ENCODE results near the gene DEDD.

Gene DEDD

DNA sequence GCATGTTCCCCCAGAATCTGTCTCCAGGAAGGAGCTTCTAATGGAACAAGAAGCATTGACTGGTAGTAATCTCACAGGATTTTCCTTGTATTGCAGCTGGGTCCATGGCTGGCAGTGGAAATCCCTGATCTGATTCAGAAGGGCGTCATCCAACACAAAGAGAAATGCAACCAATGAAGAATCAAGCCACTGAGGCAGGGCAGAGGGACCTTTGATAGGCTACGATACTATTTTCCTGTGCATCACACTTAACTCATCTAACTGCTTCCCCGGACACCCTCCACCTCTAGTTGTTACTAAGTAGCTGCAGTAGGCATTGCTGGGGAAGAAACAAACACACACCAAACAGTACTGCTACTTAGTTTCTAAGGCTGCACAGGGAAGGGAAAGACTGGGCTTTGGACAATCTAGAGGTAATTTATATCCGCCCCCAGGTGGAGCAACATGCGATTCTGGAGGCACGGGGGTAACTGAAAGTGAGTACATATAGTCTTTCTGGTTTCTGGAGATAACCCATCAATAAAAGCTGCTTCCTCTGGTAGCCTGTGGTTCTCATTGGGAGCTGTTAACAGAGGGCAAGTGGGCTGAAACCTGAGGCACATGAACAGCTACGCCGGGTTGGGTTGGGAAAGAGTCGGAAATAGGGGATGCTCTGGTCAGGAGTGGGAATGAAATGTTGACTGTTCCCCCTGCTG, 26.0 kb upstream of the DEDD start:
- Histone ChIP-seq H3K27ac (peak overlapping the region; percentile 80 to 88), H3K4me3 (peak overlapping the region; percentile 93)
- DNase-seq (ENCODE audit: low spot score): no peak
- TF ChIP-seq, protein P1, sequence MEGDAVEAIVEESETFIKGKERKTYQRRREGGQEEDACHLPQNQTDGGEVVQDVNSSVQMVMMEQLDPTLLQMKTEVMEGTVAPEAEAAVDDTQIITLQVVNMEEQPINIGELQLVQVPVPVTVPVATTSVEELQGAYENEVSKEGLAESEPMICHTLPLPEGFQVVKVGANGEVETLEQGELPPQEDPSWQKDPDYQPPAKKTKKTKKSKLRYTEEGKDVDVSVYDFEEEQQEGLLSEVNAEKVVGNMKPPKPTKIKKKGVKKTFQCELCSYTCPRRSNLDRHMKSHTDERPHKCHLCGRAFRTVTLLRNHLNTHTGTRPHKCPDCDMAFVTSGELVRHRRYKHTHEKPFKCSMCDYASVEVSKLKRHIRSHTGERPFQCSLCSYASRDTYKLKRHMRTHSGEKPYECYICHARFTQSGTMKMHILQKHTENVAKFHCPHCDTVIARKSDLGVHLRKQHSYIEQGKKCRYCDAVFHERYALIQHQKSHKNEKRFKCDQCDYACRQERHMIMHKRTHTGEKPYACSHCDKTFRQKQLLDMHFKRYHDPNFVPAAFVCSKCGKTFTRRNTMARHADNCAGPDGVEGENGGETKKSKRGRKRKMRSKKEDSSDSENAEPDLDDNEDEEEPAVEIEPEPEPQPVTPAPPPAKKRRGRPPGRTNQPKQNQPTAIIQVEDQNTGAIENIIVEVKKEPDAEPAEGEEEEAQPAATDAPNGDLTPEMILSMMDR (IDR thresholded peaks at IDR 0.05): no peak

DNA sequence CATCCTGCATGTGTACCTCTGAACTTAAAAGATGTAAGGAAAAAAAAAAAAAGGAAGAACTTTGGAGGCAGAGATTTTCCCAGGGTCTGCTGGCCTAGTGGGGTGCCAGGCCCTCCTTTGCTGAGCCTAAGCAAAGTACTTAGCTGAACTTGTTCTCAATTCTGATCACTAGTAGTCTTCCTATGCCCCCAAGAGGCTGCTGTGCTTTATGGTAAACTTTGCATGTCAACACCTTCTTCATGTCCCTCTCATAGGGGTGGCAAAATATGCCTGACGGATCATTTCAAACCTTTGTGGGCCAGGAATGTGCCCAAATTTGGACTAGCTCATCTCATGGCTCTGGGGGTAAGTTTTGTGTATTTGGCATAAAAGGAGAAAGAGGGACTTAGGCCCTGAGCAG, 25.4 kb upstream of the DEDD start:
- Histone ChIP-seq H3K27ac (no peak overlapping the region), H3K4me3 (no peak overlapping the region)
- TF ChIP-seq, protein P1 (IDR thresholded peaks at IDR 0.05): no peak
- DNase-seq (ENCODE audit: low spot score): no peak

DNA sequence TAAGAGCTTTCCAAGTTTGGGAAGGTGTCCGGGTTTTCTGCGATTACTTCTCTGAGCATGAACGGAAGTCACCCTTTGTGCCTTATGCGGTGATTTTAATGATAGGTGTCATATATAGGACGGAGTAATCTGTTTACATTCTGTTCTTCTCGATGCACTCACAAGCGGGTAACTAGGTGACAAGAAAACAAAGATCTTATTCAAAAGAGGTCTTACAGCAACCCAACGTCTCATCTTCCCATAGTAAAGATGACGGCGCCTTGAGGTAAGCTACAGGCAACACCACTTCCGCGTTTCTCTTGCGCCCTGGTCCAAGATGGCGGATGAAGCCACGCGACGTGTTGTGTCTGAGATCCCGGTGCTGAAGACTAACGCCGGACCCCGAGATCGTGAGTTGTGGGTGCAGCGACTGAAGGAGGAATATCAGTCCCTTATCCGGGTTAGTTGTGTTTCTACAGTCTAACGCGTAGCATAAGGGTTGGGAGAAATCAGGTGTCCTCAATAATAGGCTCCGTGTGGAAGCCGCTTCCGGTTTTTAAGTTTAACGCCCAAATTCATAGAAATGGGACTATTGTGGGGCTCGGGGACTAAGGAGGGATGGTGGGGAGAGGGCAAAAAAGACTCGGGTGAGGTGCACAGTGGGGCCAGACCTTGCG, 21.3 kb upstream of the DEDD start, which contains the start of gene UFC1:
Gene UFC1 (plus strand): TSS at position 297 of the 656 bp plus-strand sequence. CDS start 20 bp downstream, at position 317.
- peak within 1 kb of the TSS; percentile 89 to 92 for H3K27ac ChIP-seq
- H3K4me3 ChIP-seq: peak within 1 kb of the TSS; percentile 85
- no peak for DNase-seq (ENCODE audit: low spot score)
- TF ChIP-seq, protein P1 (IDR thresholded peaks at IDR 0.05): no peak

DNA sequence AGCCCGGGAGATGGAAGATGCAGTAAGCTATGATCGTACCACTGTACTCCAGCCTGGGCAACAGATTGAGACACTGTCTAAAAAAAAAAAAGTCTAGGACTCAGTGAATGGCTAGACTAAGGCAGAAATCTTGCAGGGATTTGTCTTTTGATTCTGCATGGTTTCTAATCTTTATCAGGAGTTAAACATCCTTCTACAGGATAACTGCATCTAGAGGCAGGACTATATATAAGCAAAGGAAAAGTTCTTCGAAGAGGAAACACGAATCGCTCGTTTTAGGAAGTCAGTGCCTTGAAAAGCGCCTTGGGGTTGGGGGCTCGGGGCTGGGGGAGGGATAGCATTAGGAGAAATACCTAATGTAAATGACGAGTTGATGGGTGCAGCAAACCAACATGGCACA, 20.7 kb upstream of the DEDD start:
- TF ChIP-seq, protein P1 (IDR thresholded peaks at IDR 0.05): no peak
- Histone ChIP-seq H3K4me3 (peak overlapping the region; percentile 85), H3K27ac (peak overlapping the region; percentile 89 to 92)
- DNase-seq (ENCODE audit: low spot score): no peak

DNA sequence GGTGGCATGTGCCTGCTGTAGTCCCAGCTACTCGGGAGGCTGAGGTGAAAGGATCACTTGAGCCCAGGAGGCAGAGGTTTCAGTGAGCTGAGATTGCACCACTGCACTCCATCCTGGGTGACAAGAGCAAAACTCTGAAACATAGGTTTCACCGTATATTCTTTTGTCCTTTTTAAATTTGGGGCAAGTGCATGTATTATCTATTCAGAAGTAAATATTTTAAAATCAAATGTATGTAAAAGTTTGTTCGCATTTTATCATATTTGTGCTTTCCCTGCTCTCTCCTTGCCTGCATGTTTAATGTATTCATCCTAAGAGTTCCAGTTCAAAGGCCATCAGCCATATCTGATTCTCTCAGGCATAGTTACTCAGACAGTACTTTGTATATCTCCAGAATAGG, 13.4 kb upstream of the DEDD start:
- Histone ChIP-seq H3K27ac (no peak overlapping the region), H3K4me3 (no peak overlapping the region)
- DNase-seq (ENCODE audit: low spot score): no peak
- TF ChIP-seq, protein P1 (IDR thresholded peaks at IDR 0.05): no peak

DNA sequence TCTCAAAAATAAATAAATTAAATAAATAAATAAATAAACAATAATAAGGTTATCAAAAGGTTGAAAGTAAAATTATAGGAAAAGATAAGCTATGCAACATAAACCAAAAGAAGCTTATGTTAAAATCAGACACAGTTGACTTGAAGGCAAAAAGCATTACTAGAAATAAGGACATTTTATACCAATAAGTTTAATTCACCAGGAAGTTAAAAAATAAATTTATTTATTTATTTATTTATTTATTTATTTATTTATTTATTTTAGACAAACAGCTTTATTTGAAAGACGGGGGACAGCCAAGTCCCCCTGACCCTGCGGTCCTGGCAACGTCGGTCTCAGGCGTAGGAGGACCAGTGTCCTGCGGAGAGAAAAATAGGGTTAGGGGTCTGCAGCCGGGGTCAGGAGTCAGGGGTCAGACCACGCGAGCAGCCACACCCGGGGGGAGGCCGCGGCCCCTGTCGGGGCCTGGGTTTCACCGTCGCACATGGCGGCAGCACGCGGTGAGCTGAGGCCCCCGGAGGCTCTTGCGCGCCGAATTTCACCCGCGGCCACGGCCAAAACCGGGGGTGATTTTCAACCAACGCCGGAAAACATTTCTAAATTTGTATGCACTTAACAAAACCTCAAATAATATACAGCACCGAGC, 8.4 kb upstream of the DEDD start:
- no peak for DNase-seq (ENCODE audit: low spot score)
- no peak overlapping the region for H3K27ac ChIP-seq
- TF ChIP-seq, protein P1 (IDR thresholded peaks at IDR 0.05): no peak
- no peak overlapping the region for H3K4me3 ChIP-seq

All from coronary artery (tissue), 2 donors.